Transverse colon (tissue), 4 donors: ENCODE measurements around the gene DLGAP1. TPM values are rescaled to one million over a fixed set of nuclear protein-coding genes. Genes with fewer than 3 reads are reported as not detected.

ENCODE experiments used
- DNase-seq: peaks from one replicate; pipeline ENCODE4 v3.0.0-alpha.2; 2019
- H3K27ac ChIP-seq, 4 donors: fragments of 200-600 bp; sonication (generic); 2 replicates each; pipeline ENCODE4 v1.5.1; 2016 to 2018; ENCODE audit warnings: inconsistent platforms in 4 of 4
- H3K27me3 ChIP-seq: fragments of 200-600 bp; sonication (generic); 2 replicates; pipeline ENCODE4 v1.5.1; 2017; ENCODE audit warnings: inconsistent platforms
- H3K36me3 ChIP-seq, 4 donors: fragments of 200-600 bp; sonication (generic); 2 replicates each; pipeline ENCODE4 v1.5.1; 2017 to 2019; ENCODE audit warnings: inconsistent platforms in 4 of 4
- H3K4me1 ChIP-seq, 4 donors: fragments of 200-600 bp; sonication (generic); 2 replicates each; pipeline ENCODE4 v1.5.1; 2017 to 2020; ENCODE audit warnings: inconsistent platforms in 4 of 4
- H3K4me3 ChIP-seq, 4 donors: fragments of 200-600 bp; sonication (generic); 1 replicate in 1 of 4; 2 replicates in 3 of 4; pipeline versions ENCODE4 v1.5.1 to v1.6.1; 2017 to 2019; ENCODE audit warnings: inconsistent platforms in 4 of 4
- H3K9me3 ChIP-seq, 2 donors: fragments of 200-600 bp; sonication (generic); 2 replicates each; pipeline ENCODE4 v1.5.1; 2017 to 2019; ENCODE audit warnings: inconsistent platforms in 2 of 2
- CTCF ChIP-seq, 5 experiments: fragments of 200-600 bp in 3 of 5; fragments of 450-650 bp in 2 of 5; sonication (generic) in 3 of 5; IDR thresholded peaks; 1 replicate in 2 of 5; 2 replicates in 3 of 5; pipeline ENCODE4 v1.5.1; 2016 to 2017; ENCODE audit warnings: antibody characterized with exemption in 5 of 5, inconsistent platforms in 3 of 5, mild to moderate bottlenecking in 2 of 5, moderate library complexity in 1 of 5
- EP300 ChIP-seq: sonication (generic); formaldehyde crosslinking; IDR thresholded peaks from one replicate; pipeline ENCODE4 v1.6.1; 2017; ENCODE audit warnings: antibody characterized with exemption, low read depth
- POLR2A ChIP-seq: fragments of 450-650 bp; IDR thresholded peaks from one replicate; pipeline ENCODE4 v1.6.1; 2016; ENCODE audit warnings: antibody characterized with exemption, mild to moderate bottlenecking, moderate library complexity
- POLR2AphosphoS5 ChIP-seq, 3 donors: sonication (generic); formaldehyde crosslinking; IDR thresholded peaks; one replicate each; pipeline ENCODE4 v1.6.1; 2016; ENCODE audit warnings: antibody characterized with exemption in 3 of 3
- WGBS, 2 donors: methylation state at CpG; one replicate each; pipeline ENCODE4 v1.1.5; 2018; ENCODE audit warnings: low coverage in 1 of 2; 5-methylcytosine and 5-hydroxymethylcytosine counted together
- in situ Hi-C, 4 donors: fragments of 200-750 bp; cut with MboI; loops; one replicate each; pipeline versions ENCODE4 v1.15.0 to v1.15.1; 2017; ENCODE audit warnings: low sequenced_read_pairs in 3 of 4, low pct_ligation_motif_present in 1 of 4, low pct_unique_long_range_greater_than_20kb in 1 of 4
- intact Hi-C: fragments of 100-400 bp; cut with DNase I; formaldehyde crosslinking; loops from one replicate; pipeline ENCODE4 v1.15.1; 2023; ENCODE audit warnings: low total_unique reads
- total RNA-seq, 4 donors: library from RNA; depleted of rRNA; stranded (reverse); fragments of >200 nt; gene quantifications; one replicate each; pipeline ENCODE4 v1.1.0, GENCODE V29; 2016

Gene DLGAP1
- total RNA-seq, 4 donors from 2014 or later = 2.7 to 7.2 (median 3.3) TPM

- Histone ChIP-seq H3K9me3 (no peaks in the 10 kb centered on the region), H3K27me3 (no peaks in the 10 kb centered on the region), H3K4me1 (peaks cover 4 to 20% (median 8%) of the 10 kb centered on the region in 4 donors), H3K4me3 (no peak overlapping the region), H3K36me3 (no peaks in the 10 kb centered on the region), H3K27ac (no peak overlapping the region)
- WGBS, 2 donors = 88 to 90% methylated on average over 5 of the region's 5 CpGs
- intact Hi-C loops = no loop called here
- no peak for DNase-seq
- in situ Hi-C loops = no loop called here
- TF ChIP-seq POLR2A (no peak), CTCF (IDR thresholded peaks at IDR 0.05) (no peak), EP300 (no peak), POLR2AphosphoS5 (IDR thresholded peaks at IDR 0.05) (no peak)
Measured at GRCh38 chr18:3546106-3546505, 909.0 kb downstream of the DLGAP1 start.

GRCh38 chr18:3544537-3544936 is 910.6 kb downstream of the DLGAP1 start:
- H3K4me3 ChIP-seq = no peak overlapping the region
- TF ChIP-seq CTCF (IDR thresholded peaks at IDR 0.05) (no peak), EP300 (no peak), POLR2AphosphoS5 (IDR thresholded peaks at IDR 0.05) (no peak), POLR2A (no peak)
- WGBS, 2 donors = 90% methylated on average over 2 of the region's 2 CpGs
- in situ Hi-C loops (no loop called here), intact Hi-C loops (no loop called here)
- no peak overlapping the region for H3K27ac ChIP-seq
- no peaks in the 10 kb centered on the region for H3K27me3 ChIP-seq
- no peaks in the 10 kb centered on the region for H3K36me3 ChIP-seq
- no peaks in the 10 kb centered on the region for H3K9me3 ChIP-seq
- H3K4me1 ChIP-seq = peaks cover 7 to 31% (median 9%) of the 10 kb centered on the region in 4 donors
- no peak for DNase-seq

GRCh38 chr18:3541549-3542386 is 913.3 kb downstream of the DLGAP1 start:
- H3K4me1 ChIP-seq = peaks cover 7 to 41% (median 9%) of the 10 kb centered on the region in 4 donors
- peak overlapping the region; percentile 66 to 80 (median 76) for H3K27ac ChIP-seq
- no peak for DNase-seq
- no peaks in the 10 kb centered on the region for H3K27me3 ChIP-seq
- H3K4me3 ChIP-seq = no peak overlapping the region
- TF ChIP-seq POLR2A (no peak), EP300 (no peak), CTCF (IDR thresholded peaks at IDR 0.05) (no peak)
- WGBS, 2 donors = 44% methylated on average over 5 of the region's 5 CpGs
- in situ Hi-C loops = no loop called here
- intact Hi-C loops = no loop called here
- H3K9me3 ChIP-seq = no peaks in the 10 kb centered on the region
- no peaks in the 10 kb centered on the region for H3K36me3 ChIP-seq

- TF ChIP-seq EP300 = no peak
- TF ChIP-seq POLR2AphosphoS5 (IDR thresholded peaks at IDR 0.05) = peak in 1 of 3 donors; percentile 29
- no peak for TF ChIP-seq CTCF (IDR thresholded peaks at IDR 0.05)
- no peak for TF ChIP-seq POLR2A
- H3K4me1 ChIP-seq = peaks cover 7 to 41% (median 9%) of the 10 kb centered on the region in 4 donors
- WGBS, 2 donors = 44 to 57% methylated on average over 5 to 6 of the region's 6 CpGs
- H3K27me3 ChIP-seq = no peaks in the 10 kb centered on the region
- intact Hi-C loops = no loop called here
- no peaks in the 10 kb centered on the region for H3K9me3 ChIP-seq
- peak overlapping the region; percentile 66 to 80 (median 76) for H3K27ac ChIP-seq
- in situ Hi-C loops = no loop called here
- no peak overlapping the region for H3K4me3 ChIP-seq
- H3K36me3 ChIP-seq = no peaks in the 10 kb centered on the region
- DNase-seq = peak; percentile 24
Measured at GRCh38 chr18:3540805-3541548, 914.1 kb downstream of the DLGAP1 start.
